ENCODE results near the gene DHRS3.

The DHRS3 gene

GRCh38 chr1:12547586-12548225, 70.3 kb downstream of the DHRS3 start:
- peak; percentile 72 for DNase-seq (ENCODE audit: low spot score)
- H3K4me3 ChIP-seq, result no peak overlapping the region
- no peak for TF ChIP-seq CTCF (IDR thresholded peaks at IDR 0.05)
- peak overlapping the region; percentile 53 to 92 for H3K27ac ChIP-seq

GRCh38 chr1:12546771-12547585, 71.0 kb downstream of the DHRS3 start:
- DNase-seq (ENCODE audit: low spot score), result peak; percentile 81
- Histone ChIP-seq H3K27ac (peak overlapping the region; percentile 53 to 92), H3K4me3 (no peak overlapping the region)
- TF ChIP-seq CTCF (IDR thresholded peaks at IDR 0.05), result no peak

GRCh38 chr1:12544992-12545391, 73.0 kb downstream of the DHRS3 start:
- no peak for DNase-seq (ENCODE audit: low spot score)

GRCh38 chr1:12544357-12544756, 73.7 kb downstream of the DHRS3 start:
- no peak for DNase-seq (ENCODE audit: low spot score)
- no peak for TF ChIP-seq CTCF (IDR thresholded peaks at IDR 0.05)
- Histone ChIP-seq H3K4me3 (no peak overlapping the region), H3K27ac (no peak overlapping the region)

More at GRCh38 chr1:12544992-12545391, 73.0 kb downstream of the DHRS3 start:
- TF ChIP-seq CTCF (IDR thresholded peaks at IDR 0.05), result no peak
- Histone ChIP-seq H3K27ac (no peak overlapping the region), H3K4me3 (no peak overlapping the region)

GRCh38 chr1:12543740-12544154, 74.3 kb downstream of the DHRS3 start:
- no peak for TF ChIP-seq CTCF (IDR thresholded peaks at IDR 0.05)
- Histone ChIP-seq H3K27ac (no peak overlapping the region), H3K4me3 (no peak overlapping the region)
- DNase-seq (ENCODE audit: low spot score), result no peak

- Histone ChIP-seq H3K27ac (peak overlapping the region; percentile 86 to 90), H3K4me3 (no peak overlapping the region)
- TF ChIP-seq CTCF (IDR thresholded peaks at IDR 0.05), result no peak
- peak; percentile 71 for DNase-seq (ENCODE audit: low spot score)
These were observed 75.1 kb downstream of the DHRS3 start for GRCh38 chr1:12542616-12543592.

Data from coronary artery (tissue), 2 donors.